ENCODE results near the gene ATRN.

DNA sequence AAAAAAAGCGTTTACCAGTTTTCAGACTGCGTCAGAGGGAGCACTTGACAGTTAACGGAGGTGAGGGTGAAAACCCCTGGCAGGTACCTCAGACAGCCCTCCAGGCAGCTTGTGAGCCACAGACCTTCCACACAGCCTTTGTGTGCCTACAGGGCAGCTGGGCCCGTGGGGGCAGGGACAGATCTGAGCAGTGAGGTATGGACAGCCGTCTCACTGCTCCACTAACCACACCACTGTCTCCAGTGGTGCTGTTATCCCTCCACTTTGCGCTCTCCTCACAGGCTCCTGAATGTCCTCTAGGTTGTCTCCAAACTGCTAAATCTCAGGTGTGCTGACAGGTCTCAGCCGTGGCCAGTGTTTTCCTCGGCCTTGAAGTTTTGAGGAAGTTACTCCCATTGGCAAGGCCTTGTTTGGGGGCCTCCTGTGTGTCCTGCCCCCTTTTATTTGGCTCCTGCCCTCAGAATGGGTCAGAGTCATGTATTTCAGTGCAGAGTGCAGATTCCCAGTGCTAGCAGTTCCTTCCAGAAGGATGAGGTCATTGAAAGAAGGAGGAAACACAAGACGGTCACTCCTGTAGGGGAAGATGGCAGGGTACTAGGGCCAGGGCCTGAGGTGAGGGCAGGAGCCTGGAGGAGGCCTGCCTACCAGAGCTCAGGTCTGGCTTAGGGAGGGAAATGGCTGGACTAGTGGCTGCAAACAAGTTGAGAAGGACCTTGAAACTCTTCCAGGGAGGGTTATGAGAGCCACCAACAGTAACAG lies 180.6 kb downstream of the ATRN start:
- TF ChIP-seq YY1 (IDR thresholded peaks at IDR 0.05; ENCODE audit: insufficient read depth, insufficient read length) (no peak), ZNF274 (IDR thresholded peaks at IDR 0.05; ENCODE audit: low read depth, low read length) (no peak)
